ENCODE results near the gene NGEF. TPM values are rescaled to one million over a fixed set of nuclear protein-coding genes. Genes with fewer than 3 reads are reported as not detected.

NGEF gene
- total and polyA plus RNA-seq, 10 of the 15 experiments (the other 5 are each of a cell fraction or from before 2014, with no cell fraction given) = 0.12 TPM; not detected in 9

- SMC1A ChIA-PET (ENCODE audit: uncharacterized antibody, unreplicated experiment) = interaction anchor here (1.2 kb wide), 1 partner anchor 221 kb away, joined by 3 read pairs; no protein-coding TSS in a partner anchor
- Histone ChIP-seq H3K36me3 (ENCODE audit: control insufficient read depth in 2 of 2, insufficient read depth in 2 of 2, low read length in 1 of 2) (peaks cover 13 to 32% of the 10 kb centered on the region in 2 experiments), H3K9me3 (replicated peaks; ENCODE audit: control insufficient read depth, insufficient read depth, low read length) (no peaks in the 10 kb centered on the region), H3K27me3 (replicated peaks in 1 of 2; ENCODE audit: control insufficient read depth in 2 of 2, insufficient read depth in 2 of 2, low read length in 1 of 2) (no peaks in the 10 kb centered on the region), H2AFZ (ENCODE audit: control insufficient read depth, low read depth, low read length) (no peak overlapping the region), H3K4me1 (ENCODE audit: control insufficient read depth, insufficient read depth, low read length) (peaks cover 15% of the 10 kb centered on the region), H3K79me2 (ENCODE audit: control insufficient read depth, insufficient read depth, low read length) (no peaks in the 10 kb centered on the region; the same call in 1 of the 2 replicates), H3K27ac (ENCODE audit: control insufficient read depth, insufficient read depth) (no peak overlapping the region), H3K9ac (ENCODE audit: control insufficient read depth, insufficient read depth, low read length) (no peak overlapping the region), H4K20me1 (ENCODE audit: control insufficient read depth, insufficient read depth) (no peaks in the 10 kb centered on the region), H3K4me3 (no peak overlapping the region), H3K4me2 (ENCODE audit: control insufficient read depth, insufficient read depth) (no peak overlapping the region)
- RAD21 ChIA-PET (ENCODE audit: unreplicated experiment) = interaction anchor here (1.0 to 1.3 kb wide), 2 partner anchors 81 to 221 kb away, joined by 3 to 4 read pairs; partner anchors contain the start of gene INPP5D
- CTCF ChIA-PET = interaction anchor here (0.6 to 1.1 kb wide), 5 partner anchors 10 to 413 kb away, joined by 3 to 6 read pairs (median 3); partner anchors contain the start of gene ATG16L1
- no peak for ATAC-seq
- no peak for TF ChIP-seq MYC (IDR thresholded peaks at IDR 0.05; ENCODE audit: insufficient read depth, insufficient read length, insufficient replicate concordance, low read length, severe bottlenecking)
- no peak for TF ChIP-seq HDGF (IDR thresholded peaks at IDR 0.05)
- no peak for TF ChIP-seq MEF2A (IDR thresholded peaks at IDR 0.05; ENCODE audit: insufficient read depth, low read depth, low read length)
- no peak for TF ChIP-seq RUNX3 (IDR thresholded peaks at IDR 0.05; ENCODE audit: low read length)
- no peak for TF ChIP-seq IRF4 (IDR thresholded peaks at IDR 0.05; ENCODE audit: low read depth, low read length)
- no peak for TF ChIP-seq CTCF (IDR thresholded peaks at IDR 0.05 in 2 of 3, conservative IDR thresholded peaks at IDR 0.05 in 1 of 3; ENCODE audit: control insufficient read depth in 2 of 3, extremely low read depth in 1 of 3, insufficient read depth in 1 of 3, low read depth in 3 of 3, low read length in 3 of 3)
- no peak for TF ChIP-seq ELK1 (IDR thresholded peaks at IDR 0.05; ENCODE audit: low read depth, low read length)
- TF ChIP-seq TCF7 (IDR thresholded peaks at IDR 0.05; ENCODE audit: borderline replicate concordance) = no peak
- TF ChIP-seq PAX8 (IDR thresholded peaks at IDR 0.05) = no peak
- no peak for TF ChIP-seq MEF2B (IDR thresholded peaks at IDR 0.05; ENCODE audit: partially characterized antibody, poor library complexity, severe bottlenecking)
- no peak for TF ChIP-seq TARDBP (IDR thresholded peaks at IDR 0.05; ENCODE audit: borderline replicate concordance)
- TF ChIP-seq ZNF622 (IDR thresholded peaks at IDR 0.05) = no peak
- 63% methylated on average over 9 of the region's 9 CpGs for WGBS (ENCODE audit: insufficient coverage, insufficient replicate concordance, low lambda C conversion rate, missing lambda C conversion rate)
- in situ Hi-C loops (cut with MboI) (no loop called here), intact Hi-C loops (cut with micrococcal nuclease; ENCODE audit: unreplicated experiment) (no loop called here)
- BruUV-seq (replicated peaks) = no TSS peak
- FAIRE-seq = peak; percentile 27
- DNase-seq (ENCODE audit: low read depth, low spot score) = no peak
- POLR2A ChIA-PET = interaction anchor here (0.7 kb wide), 1 partner anchor 64 kb away, joined by 3 read pairs; no protein-coding TSS in a partner anchor
These were observed 173.5 kb downstream of the NGEF start for GRCh38 chr2:232839411-232840079.
